Activated B cell treated with CpG ODN at 0.5 μM for 24 hours (primary cell): ENCODE data around the gene TGFBI. TPM values are rescaled to one million over a fixed set of nuclear protein-coding genes. Genes with fewer than 3 reads are reported as not detected.

Experiments
- ATAC-seq: fragments of 200-7000 bp; cut with Tn5 transposase; one replicate; pipeline ENCODE4 v1.10.0; 2021; ENCODE audit warnings: low read depth, mild to moderate bottlenecking, moderate library complexity
- CTCF ChIA-PET: fragments of 350-600 bp; sonication (Branson Sonifier 250); formaldehyde crosslinking; loops from one replicate; lab custom pipeline; 2021; ENCODE audit warnings: antibody characterized with exemption; lab: Charles Lee
- POLR2A ChIA-PET: fragments of 350-600 bp; sonication (Branson Sonifier 250); formaldehyde crosslinking; loops from one replicate; lab custom pipeline; 2021; ENCODE audit warnings: antibody characterized with exemption; lab: Charles Lee
- DNase-seq: peaks from one replicate; pipeline ENCODE4 v3.0.0; 2022
- H3K27ac Mint-ChIP-seq: one replicate; pipeline ENCODE4 v1.8.0; 2020; ENCODE audit warnings: mixed read lengths
- H3K27me3 Mint-ChIP-seq: one replicate; pipeline ENCODE4 v1.8.0; 2021; ENCODE audit warnings: mixed read lengths
- H3K36me3 Mint-ChIP-seq: one replicate; pipeline ENCODE4 v1.8.0; 2021; ENCODE audit warnings: low read depth, mixed read lengths
- H3K4me1 Mint-ChIP-seq: one replicate; pipeline ENCODE4 v1.8.0; 2021; ENCODE audit warnings: mixed read lengths
- H3K4me3 Mint-ChIP-seq: one replicate; pipeline ENCODE4 v1.8.0; 2020; ENCODE audit warnings: mild to moderate bottlenecking, mixed read lengths
- H3K9me3 Mint-ChIP-seq: one replicate; pipeline ENCODE4 v1.8.0; 2020; ENCODE audit warnings: mixed read lengths
- CTCF ChIP-seq: fragments of 200-600 bp; IDR thresholded peaks from one replicate; pipeline ENCODE4 v1.8.0; 2022; ENCODE audit warnings: antibody characterized with exemption, mild to moderate bottlenecking
- intact Hi-C: fragments of 100-400 bp; cut with micrococcal nuclease; formaldehyde crosslinking; loops from one replicate; pipeline ENCODE4 v1.15.1; 2024
- total RNA-seq: library from RNA; stranded (reverse); gene quantifications from 2 replicates; pipeline ENCODE4 v1.2.3, GENCODE V29; 2022

TGFBI gene
- total RNA-seq, 1 donor from 2014 or later: 1.3 TPM

- ChIA-PET CTCF (no interaction called here), POLR2A (no interaction called here)
- intact Hi-C loops: no loop called here
- no peaks in the 10 kb centered on the region for H3K9me3 Mint-ChIP-seq
- no peak for TF ChIP-seq CTCF
- H3K27me3 Mint-ChIP-seq: peaks cover 11% of the 10 kb centered on the region
- DNase-seq: no peak
- H3K36me3 Mint-ChIP-seq: no peaks in the 10 kb centered on the region
- no peak overlapping the region for H3K4me3 Mint-ChIP-seq
- no peak for ATAC-seq
- no peaks in the 10 kb centered on the region for H3K4me1 Mint-ChIP-seq
- H3K27ac Mint-ChIP-seq: no peak overlapping the region
These were observed 21.5 kb upstream of the TGFBI start for GRCh38 chr5:136007271-136007670.

- Mint-ChIP-seq H3K27me3 (peaks cover 19% of the 10 kb centered on the region), H3K36me3 (no peaks in the 10 kb centered on the region), H3K4me3 (no peak overlapping the region), H3K4me1 (no peaks in the 10 kb centered on the region), H3K27ac (no peak overlapping the region), H3K9me3 (no peaks in the 10 kb centered on the region)
- ATAC-seq: no peak
- no peak for DNase-seq
- ChIA-PET POLR2A (no interaction called here), CTCF (interaction anchor here (0.6 kb wide), 1 partner anchor 1650 kb away, joined by 3 read pairs; no protein-coding TSS in a partner anchor)
- no peak for TF ChIP-seq CTCF
- intact Hi-C loops: no loop called here
These were observed 17.3 kb upstream of the TGFBI start for GRCh38 chr5:136011414-136012001.

GRCh38 chr5:136012041-136012804, 16.6 kb upstream of the TGFBI start:
- ATAC-seq (no peak), DNase-seq (no peak)
- ChIA-PET POLR2A (no interaction called here), CTCF (interaction anchor here (0.6 kb wide), 1 partner anchor 1649 kb away, joined by 3 read pairs; no protein-coding TSS in a partner anchor)
- H3K27ac Mint-ChIP-seq: no peak overlapping the region
- H3K4me1 Mint-ChIP-seq: no peaks in the 10 kb centered on the region
- no peak overlapping the region for H3K4me3 Mint-ChIP-seq
- no peak for TF ChIP-seq CTCF
- H3K36me3 Mint-ChIP-seq: no peaks in the 10 kb centered on the region
- no peaks in the 10 kb centered on the region for H3K9me3 Mint-ChIP-seq
- peaks cover 19% of the 10 kb centered on the region for H3K27me3 Mint-ChIP-seq
- intact Hi-C loops: no loop called here

GRCh38 chr5:136013559-136013958, 15.2 kb upstream of the TGFBI start:
- peaks cover 21% of the 10 kb centered on the region for H3K27me3 Mint-ChIP-seq
- POLR2A ChIA-PET: no interaction called here
- DNase-seq (no peak), ATAC-seq (no peak)
- H3K4me1 Mint-ChIP-seq: no peaks in the 10 kb centered on the region
- no peak overlapping the region for H3K27ac Mint-ChIP-seq
- TF ChIP-seq CTCF: no peak
- no peaks in the 10 kb centered on the region for H3K9me3 Mint-ChIP-seq
- no peak overlapping the region for H3K4me3 Mint-ChIP-seq
- no peaks in the 10 kb centered on the region for H3K36me3 Mint-ChIP-seq
- intact Hi-C loops: no loop called here
- CTCF ChIA-PET: no interaction called here
